Mucosa of rectum (tissue), 2 donors: ENCODE results near the gene KATNAL1.

ENCODE experiments used
- H3K27ac ChIP-seq, 2 donors: one replicate each; pipeline ENCODE4 v1.7.0; 2013; ENCODE audit warnings: inconsistent platforms in 2 of 2, low read depth in 2 of 2, low read length in 2 of 2
- H3K27me3 ChIP-seq, 2 donors: one replicate each; pipeline ENCODE4 v1.7.0; 2013; ENCODE audit warnings: low read length in 2 of 2; ENCODE audit not compliant: control insufficient read depth in 2 of 2, insufficient read depth in 2 of 2
- H3K36me3 ChIP-seq, 2 donors: one replicate each; pipeline ENCODE4 v1.7.0; 2013; ENCODE audit warnings: low read length in 2 of 2; ENCODE audit not compliant: control insufficient read depth in 2 of 2, insufficient read depth in 2 of 2
- H3K4me1 ChIP-seq, 2 donors: one replicate each; pipeline ENCODE4 v1.7.0; 2013; ENCODE audit warnings: low read length in 2 of 2, mild to moderate bottlenecking in 1 of 2; ENCODE audit not compliant: control insufficient read depth in 2 of 2, insufficient read depth in 2 of 2
- H3K4me3 ChIP-seq, 2 donors: one replicate each; pipeline ENCODE4 v1.7.0; 2013; ENCODE audit warnings: low read length in 2 of 2
- H3K9ac ChIP-seq, 2 donors: one replicate each; pipeline ENCODE4 v1.7.0; 2013; ENCODE audit warnings: low read length in 2 of 2, low read depth in 1 of 2, mild to moderate bottlenecking in 1 of 2
- H3K9me3 ChIP-seq, 2 donors: one replicate each; pipeline ENCODE4 v1.7.0; 2013; ENCODE audit warnings: low read length in 2 of 2; ENCODE audit not compliant: control insufficient read depth in 2 of 2
- donor health status: healthy.
- donor health status: Normal muscosa, but diverticular disease.

The KATNAL1 gene

DNA sequence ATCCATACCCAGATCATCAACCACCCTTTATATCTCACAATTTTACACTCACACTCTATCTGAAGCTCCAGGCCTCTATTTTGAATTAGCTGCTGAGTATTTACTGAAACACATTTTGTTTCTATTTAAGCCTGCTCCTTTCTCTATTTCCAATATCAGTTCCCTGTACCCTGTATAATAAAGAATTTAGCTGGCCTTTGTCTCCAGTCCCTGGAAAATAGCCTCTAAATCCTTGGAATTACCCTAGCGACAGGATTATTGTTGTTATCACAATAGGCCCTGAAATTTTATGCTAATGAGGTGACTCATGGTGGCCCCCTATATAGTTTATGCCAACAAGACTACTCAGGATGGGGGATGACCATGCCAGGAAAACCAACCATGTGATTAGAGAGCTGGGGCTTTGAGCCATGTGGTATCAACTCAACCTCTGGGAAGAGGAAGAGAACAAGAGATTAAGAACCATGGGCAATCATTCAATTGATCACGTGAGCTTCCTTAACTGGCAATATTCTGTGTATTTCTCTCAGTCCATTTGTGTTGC is 72.7 kb downstream of the KATNAL1 start:
- H3K27me3 ChIP-seq: no peaks in the 10 kb centered on the region
- no peaks in the 10 kb centered on the region for H3K36me3 ChIP-seq
- H3K9ac ChIP-seq: no peak overlapping the region
- H3K4me3 ChIP-seq: no peak overlapping the region
- H3K27ac ChIP-seq: no peak overlapping the region
- H3K4me1 ChIP-seq: no peaks in the 10 kb centered on the region
- no peaks in the 10 kb centered on the region for H3K9me3 ChIP-seq

DNA sequence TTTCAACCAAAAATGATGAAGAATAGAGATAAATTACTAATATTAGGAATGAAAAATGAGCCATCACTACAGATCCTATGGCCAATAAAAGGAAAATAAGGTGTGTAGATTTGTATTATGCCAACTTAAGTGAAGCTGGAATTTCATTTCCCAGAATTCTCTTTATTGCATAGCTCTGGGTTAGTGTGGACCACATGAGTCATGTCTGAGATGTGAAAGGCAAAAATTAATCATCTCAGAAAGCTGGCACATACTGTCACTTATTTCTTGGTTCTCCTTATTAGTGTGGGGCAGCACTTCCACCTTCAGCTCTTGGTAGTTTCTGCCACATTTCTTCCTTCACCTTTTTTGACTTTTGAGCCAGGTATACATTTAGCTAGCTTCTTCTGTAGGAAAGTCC is 82.6 kb downstream of the KATNAL1 start:
- no peaks in the 10 kb centered on the region for H3K27me3 ChIP-seq
- no peak overlapping the region for H3K27ac ChIP-seq
- peaks cover 0 to 13% of the 10 kb centered on the region in 2 donors for H3K36me3 ChIP-seq
- H3K9me3 ChIP-seq: no peaks in the 10 kb centered on the region
- no peak overlapping the region for H3K4me3 ChIP-seq
- no peaks in the 10 kb centered on the region for H3K4me1 ChIP-seq
- H3K9ac ChIP-seq: no peak overlapping the region

DNA sequence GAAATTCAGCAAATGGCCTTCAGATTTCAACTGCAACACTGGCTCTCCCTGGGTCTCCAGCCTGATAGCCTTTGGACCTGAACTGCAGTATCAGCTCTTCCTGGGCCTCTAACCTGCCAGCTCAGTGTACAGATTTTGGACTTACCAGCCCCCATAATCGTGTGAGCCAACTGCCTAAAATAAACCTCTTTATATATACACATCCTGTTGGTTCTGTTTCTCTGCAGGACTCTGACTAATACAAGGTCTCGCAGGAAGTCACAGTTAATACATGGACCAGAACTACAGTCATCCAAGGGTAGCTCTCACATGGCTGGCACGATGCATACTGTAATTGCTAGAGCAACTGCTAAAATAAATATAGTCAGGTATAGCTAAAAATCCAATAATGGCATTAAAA is 85.1 kb downstream of the KATNAL1 start:
- H3K36me3 ChIP-seq: peaks cover 0 to 9% of the 10 kb centered on the region in 2 donors
- H3K27ac ChIP-seq: no peak overlapping the region
- no peak overlapping the region for H3K4me3 ChIP-seq
- no peaks in the 10 kb centered on the region for H3K9me3 ChIP-seq
- no peaks in the 10 kb centered on the region for H3K27me3 ChIP-seq
- no peaks in the 10 kb centered on the region for H3K4me1 ChIP-seq
- no peak overlapping the region for H3K9ac ChIP-seq

DNA sequence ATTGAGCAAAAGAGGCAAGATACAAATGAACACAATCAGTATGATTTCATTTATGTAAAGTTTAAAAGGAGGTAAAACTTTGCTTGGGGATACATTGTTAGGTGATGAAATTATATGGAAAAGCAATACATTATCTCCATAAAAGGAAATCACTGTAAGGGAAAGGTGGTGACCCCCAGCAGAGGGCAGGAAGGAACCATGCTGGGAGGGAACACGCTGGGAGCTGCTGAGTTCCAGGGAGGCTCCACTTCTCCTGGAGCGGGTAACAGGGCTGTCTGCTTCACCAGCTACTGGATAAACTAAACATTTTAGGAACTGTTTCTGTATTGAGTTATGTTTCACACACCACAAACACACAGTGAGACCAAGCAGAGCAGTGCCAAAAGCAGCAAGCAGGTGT is 91.2 kb downstream of the KATNAL1 start:
- H3K9ac ChIP-seq: no peak overlapping the region
- no peak overlapping the region for H3K27ac ChIP-seq
- H3K4me1 ChIP-seq: no peaks in the 10 kb centered on the region
- H3K4me3 ChIP-seq: no peak overlapping the region
- no peaks in the 10 kb centered on the region for H3K9me3 ChIP-seq
- H3K36me3 ChIP-seq: peaks cover 0 to 5% of the 10 kb centered on the region in 2 donors
- no peaks in the 10 kb centered on the region for H3K27me3 ChIP-seq

DNA sequence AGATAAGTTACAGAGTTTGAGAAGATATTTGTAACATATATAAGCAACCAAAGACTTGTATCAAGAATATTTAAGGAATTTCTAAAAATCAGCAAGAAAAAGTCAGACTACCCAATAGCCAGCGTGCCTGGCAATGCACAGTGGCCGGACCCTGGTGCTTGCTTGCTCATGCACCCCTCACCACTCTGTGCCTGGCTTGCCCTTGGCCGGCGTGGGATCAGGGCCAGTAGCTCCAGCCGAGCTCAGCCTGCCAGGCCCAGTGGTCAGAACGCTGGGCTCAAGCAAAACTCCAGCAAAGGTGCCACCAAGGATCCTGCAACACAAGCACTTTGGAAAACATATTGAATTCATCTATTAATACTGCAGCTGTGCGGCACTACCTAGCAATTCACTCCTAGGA is 95.1 kb downstream of the KATNAL1 start:
- Histone ChIP-seq H3K36me3 (peaks cover 0 to 5% of the 10 kb centered on the region in 2 donors), H3K27ac (no peak overlapping the region), H3K27me3 (no peaks in the 10 kb centered on the region), H3K9ac (no peak overlapping the region), H3K4me3 (no peak overlapping the region), H3K4me1 (no peaks in the 10 kb centered on the region), H3K9me3 (no peaks in the 10 kb centered on the region)

DNA sequence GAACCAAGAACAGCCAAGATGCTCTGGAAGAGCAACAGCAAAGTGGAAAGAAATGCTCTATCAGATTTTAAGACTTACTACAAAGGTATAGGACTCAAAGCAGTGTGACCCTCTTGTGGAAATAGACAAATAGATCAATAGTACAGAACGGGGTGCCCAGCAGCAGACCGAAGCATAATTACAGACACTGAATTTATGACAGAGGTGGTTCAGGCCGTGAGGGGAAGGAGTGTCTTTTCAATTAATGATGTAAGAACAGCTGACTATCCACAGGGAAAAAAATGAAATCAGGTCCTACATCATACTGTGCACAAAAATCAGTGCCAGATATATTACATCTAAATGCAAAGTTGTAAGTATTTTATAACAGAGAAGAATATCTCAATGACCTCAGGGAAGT is 95.6 kb downstream of the KATNAL1 start:
- no peaks in the 10 kb centered on the region for H3K4me1 ChIP-seq
- H3K27me3 ChIP-seq: no peaks in the 10 kb centered on the region
- no peaks in the 10 kb centered on the region for H3K9me3 ChIP-seq

GRCh38 chr13:30204564-30204963 is 102.8 kb downstream of the KATNAL1 start:
- Histone ChIP-seq H3K4me1 (no peaks in the 10 kb centered on the region), H3K4me3 (no peak overlapping the region), H3K9me3 (no peaks in the 10 kb centered on the region), H3K36me3 (peaks cover 0 to 2% of the 10 kb centered on the region in 2 donors), H3K9ac (no peak overlapping the region), H3K27ac (no peak overlapping the region), H3K27me3 (no peaks in the 10 kb centered on the region)

More for the DNA sequence above, 95.6 kb downstream of the KATNAL1 start:
- Histone ChIP-seq H3K36me3 (peaks cover 0 to 5% of the 10 kb centered on the region in 2 donors), H3K9ac (no peak overlapping the region), H3K27ac (no peak overlapping the region), H3K4me3 (no peak overlapping the region)

DNA sequence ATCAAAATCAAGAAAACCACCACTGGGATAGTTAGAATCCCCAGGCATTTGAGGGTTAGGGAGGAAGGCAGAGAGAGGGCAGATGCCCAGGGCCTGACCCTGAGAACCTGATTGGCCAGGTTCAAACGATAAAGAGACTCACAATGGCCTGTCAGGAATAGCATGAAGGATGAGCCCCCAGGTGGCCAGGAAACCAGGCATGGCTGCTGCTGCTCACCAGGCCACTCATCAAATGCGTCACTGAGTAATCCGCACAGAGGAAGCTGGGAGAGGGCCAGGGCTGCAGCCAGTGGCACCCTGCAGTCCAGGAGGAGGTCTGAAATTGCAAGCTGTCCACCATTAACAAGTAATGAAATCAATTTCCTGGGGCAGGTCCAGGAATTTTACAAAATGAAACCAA is 111.3 kb downstream of the KATNAL1 start:
- Histone ChIP-seq H3K4me3 (no peak overlapping the region), H3K27me3 (no peaks in the 10 kb centered on the region), H3K36me3 (no peaks in the 10 kb centered on the region), H3K4me1 (no peaks in the 10 kb centered on the region), H3K9me3 (no peaks in the 10 kb centered on the region), H3K9ac (no peak overlapping the region), H3K27ac (no peak overlapping the region)

- Histone ChIP-seq H3K9me3 (no peaks in the 10 kb centered on the region), H3K4me3 (no peak overlapping the region), H3K27me3 (no peaks in the 10 kb centered on the region), H3K27ac (no peak overlapping the region), H3K9ac (no peak overlapping the region), H3K36me3 (no peaks in the 10 kb centered on the region), H3K4me1 (no peaks in the 10 kb centered on the region)
Observed at GRCh38 chr13:30194906-30195305, 112.4 kb downstream of the KATNAL1 start.

GRCh38 chr13:30193279-30194234 is 113.8 kb downstream of the KATNAL1 start:
- Histone ChIP-seq H3K9me3 (no peaks in the 10 kb centered on the region), H3K27ac (no peak overlapping the region), H3K4me1 (no peaks in the 10 kb centered on the region), H3K9ac (no peak overlapping the region), H3K36me3 (no peaks in the 10 kb centered on the region), H3K4me3 (no peak overlapping the region), H3K27me3 (no peaks in the 10 kb centered on the region)
